Tibial nerve (tissue), 3 donors: Measurements from ENCODE around the gene RASIP1.

Experiments
- POLR2A ChIP-seq, 2 donors: fragments of 450-650 bp; IDR thresholded peaks; one replicate each; pipeline ENCODE4 v1.6.1; 2017; ENCODE audit warnings: antibody characterized with exemption in 2 of 2, mild to moderate bottlenecking in 2 of 2, moderate library complexity in 2 of 2
- TF ChIP-seq, protein P1 (sequence below), 5 experiments: fragments of 200-600 bp in 3 of 5; fragments of 450-650 bp in 2 of 5; sonication (generic) in 3 of 5; IDR thresholded peaks; one replicate each; pipeline ENCODE4 v1.5.1; 2016 to 2019; ENCODE audit warnings: antibody characterized with exemption in 5 of 5, mild to moderate bottlenecking in 3 of 5, moderate library complexity in 2 of 5

DNA sequence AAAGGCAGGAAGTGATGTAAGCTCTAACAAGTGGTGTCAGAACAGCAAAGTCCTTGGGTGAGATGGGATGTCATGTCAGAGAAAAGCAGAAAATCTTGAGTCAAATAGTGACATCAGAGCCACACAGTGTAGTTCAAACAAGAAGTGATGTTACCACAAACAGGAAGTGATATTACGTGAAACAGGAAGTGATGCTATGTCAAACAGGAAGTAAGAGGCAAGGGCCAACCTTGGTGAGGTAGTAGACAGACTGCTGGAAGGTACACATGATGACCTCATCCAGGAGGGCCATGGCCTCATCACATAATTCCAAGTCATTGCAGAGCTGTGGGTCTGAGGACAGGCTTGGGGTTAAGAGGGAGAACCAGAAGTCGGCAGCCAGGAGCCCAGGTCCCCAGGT is 13.9 kb downstream of the RASIP1 start:
- TF ChIP-seq, protein P1, sequence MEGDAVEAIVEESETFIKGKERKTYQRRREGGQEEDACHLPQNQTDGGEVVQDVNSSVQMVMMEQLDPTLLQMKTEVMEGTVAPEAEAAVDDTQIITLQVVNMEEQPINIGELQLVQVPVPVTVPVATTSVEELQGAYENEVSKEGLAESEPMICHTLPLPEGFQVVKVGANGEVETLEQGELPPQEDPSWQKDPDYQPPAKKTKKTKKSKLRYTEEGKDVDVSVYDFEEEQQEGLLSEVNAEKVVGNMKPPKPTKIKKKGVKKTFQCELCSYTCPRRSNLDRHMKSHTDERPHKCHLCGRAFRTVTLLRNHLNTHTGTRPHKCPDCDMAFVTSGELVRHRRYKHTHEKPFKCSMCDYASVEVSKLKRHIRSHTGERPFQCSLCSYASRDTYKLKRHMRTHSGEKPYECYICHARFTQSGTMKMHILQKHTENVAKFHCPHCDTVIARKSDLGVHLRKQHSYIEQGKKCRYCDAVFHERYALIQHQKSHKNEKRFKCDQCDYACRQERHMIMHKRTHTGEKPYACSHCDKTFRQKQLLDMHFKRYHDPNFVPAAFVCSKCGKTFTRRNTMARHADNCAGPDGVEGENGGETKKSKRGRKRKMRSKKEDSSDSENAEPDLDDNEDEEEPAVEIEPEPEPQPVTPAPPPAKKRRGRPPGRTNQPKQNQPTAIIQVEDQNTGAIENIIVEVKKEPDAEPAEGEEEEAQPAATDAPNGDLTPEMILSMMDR (IDR thresholded peaks at IDR 0.05) = no peak
- TF ChIP-seq POLR2A (IDR thresholded peaks at IDR 0.05) = no peak
